Endothelial cell of umbilical vein (primary cell): ENCODE measurements around the gene ADARB2. TPM values are rescaled to one million over a fixed set of nuclear protein-coding genes. Genes with fewer than 3 reads are reported as not detected.

Experiments used
- BruUV-seq: library from RNA; stranded (reverse); fragments of 400-500 nt; replicated peaks from 2 replicates; lab custom pipeline; 2021; lab: Mats Ljungman, UMichigan
- CTCF ChIA-PET: fragments of 300-600, 350-600 bp; sonication (Branson Sonifier 250); formaldehyde crosslinking; loops from one replicate; lab custom pipeline; 2021; ENCODE audit warnings: antibody characterized with exemption, inconsistent platforms; lab: Charles Lee
- POLR2A ChIA-PET: fragments of 300-600, 350-600 bp; sonication (Branson Sonifier 250); formaldehyde crosslinking; loops from one replicate; lab custom pipeline; 2021; ENCODE audit warnings: antibody characterized with exemption, inconsistent platforms; lab: Charles Lee
- DNase-seq: peaks from one replicate; pipeline ENCODE4 v3.0.0-alpha.2; 2011; ENCODE audit warnings: low read depth, low spot score
- FAIRE-seq: peaks from 2 replicates; lab custom pipeline; 2011; peaks lifted over from hg19 to GRCh38; lab: Jason Lieb, UNC
- H2AFZ ChIP-seq: 2 replicates; pipeline ENCODE4 v1.6.0; 2012; ENCODE audit warnings: low read depth, low read length, control low read depth, inconsistent platforms
- H3K27ac ChIP-seq: 2 replicates; pipeline ENCODE4 v1.5.1; 2011; ENCODE audit warnings: low read depth, mild to moderate bottlenecking, control low read depth, low read length, moderate library complexity; ENCODE audit not compliant: insufficient read depth
- H3K27me3 ChIP-seq, 2 experiments: 2 replicates each; pipeline versions ENCODE4 v1.6.0 to v1.6.1; 2011; ENCODE audit warnings: low read length in 2 of 2, mixed read lengths in 1 of 2; ENCODE audit not compliant: control insufficient read depth in 2 of 2, insufficient read depth in 2 of 2
- H3K36me3 ChIP-seq, 2 experiments: 2 replicates in 1 of 2; 3 replicates in 1 of 2; pipeline ENCODE4 v1.5.1; 2011; ENCODE audit warnings: low read length in 2 of 2, mild to moderate bottlenecking in 1 of 2, moderate library complexity in 1 of 2; ENCODE audit not compliant: control insufficient read depth in 2 of 2, insufficient read depth in 2 of 2; ENCODE audit errors: extremely low read depth in 1 of 2
- H3K4me1 ChIP-seq: 3 replicates; pipeline ENCODE4 v1.5.1; 2011; ENCODE audit warnings: mild to moderate bottlenecking, low read length; ENCODE audit not compliant: control insufficient read depth, insufficient read depth; ENCODE audit errors: extremely low read depth
- H3K4me2 ChIP-seq: 2 replicates; pipeline ENCODE4 v1.6.1; 2011; ENCODE audit warnings: low read length, control low read depth, mixed read lengths; ENCODE audit not compliant: insufficient read depth
- H3K4me3 ChIP-seq, 3 experiments: fragments of 200-600 bp in 1 of 3; sonication (generic), shearing (Covaris generic) in 1 of 3; replicated peaks in 1 of 3; 2 replicates each; pipeline ENCODE4 v1.5.1; 2011 to 2016; ENCODE audit warnings: control low read depth in 3 of 3, low read length in 3 of 3, mild to moderate bottlenecking in 2 of 3, inconsistent platforms in 1 of 3, low read depth in 1 of 3, moderate library complexity in 1 of 3; ENCODE audit not compliant: insufficient read depth in 1 of 3
- H3K79me2 ChIP-seq: 2 replicates; pipeline ENCODE4 v1.6.0; 2012; ENCODE audit warnings: low read length, inconsistent platforms; ENCODE audit not compliant: control insufficient read depth, insufficient read depth
- H3K9ac ChIP-seq: replicated peaks from 2 replicates; pipeline ENCODE3; 2011; ENCODE audit warnings: low read length, control low read depth; ENCODE audit not compliant: insufficient read depth; ENCODE audit errors: extremely low read depth
- H3K9me1 ChIP-seq: replicated peaks from 3 replicates; pipeline ENCODE4 v1.6.0; 2011; ENCODE audit warnings: mild to moderate bottlenecking, low read length; ENCODE audit not compliant: control insufficient read depth, insufficient read depth; ENCODE audit errors: extremely low read depth
- H3K9me3 ChIP-seq: replicated peaks from 2 replicates; pipeline ENCODE4 v1.5.1; 2012; ENCODE audit warnings: low read length, inconsistent platforms; ENCODE audit not compliant: control insufficient read depth, insufficient read depth
- H4K20me1 ChIP-seq: replicated peaks from 2 replicates; pipeline ENCODE3; 2011; ENCODE audit warnings: mild to moderate bottlenecking, low read length; ENCODE audit not compliant: control insufficient read depth, insufficient read depth; ENCODE audit errors: extremely low read depth
- CTCF ChIP-seq, 2 donors: IDR thresholded peaks; 1 replicate in 1 of 2; 2 replicates in 1 of 2; pipeline ENCODE4 v1.5.1; 2011; ENCODE audit warnings: low read length in 2 of 2, mild to moderate bottlenecking in 2 of 2, moderate library complexity in 2 of 2, control low read depth in 1 of 2, inconsistent platforms in 1 of 2, low read depth in 1 of 2; ENCODE audit not compliant: insufficient read depth in 1 of 2; ENCODE audit errors: extremely low read depth in 1 of 2
- EZH2 ChIP-seq: IDR thresholded peaks from 2 replicates; pipeline ENCODE4 v1.6.1; 2012; ENCODE audit warnings: borderline replicate concordance, low read depth, mild to moderate bottlenecking, moderate library complexity, low read length, inconsistent platforms; ENCODE audit not compliant: severe bottlenecking
- FOS ChIP-seq: IDR thresholded peaks from 2 replicates; pipeline ENCODE4 v1.6.1; 2011; ENCODE audit warnings: mild to moderate bottlenecking, low read length, moderate library complexity, borderline replicate concordance; ENCODE audit not compliant: insufficient read depth
- GATA2 ChIP-seq: IDR thresholded peaks from 2 replicates; pipeline ENCODE4 v1.7.0; 2011; ENCODE audit warnings: low read depth, mild to moderate bottlenecking, moderate library complexity, mixed read lengths, low read length; ENCODE audit not compliant: insufficient read length, insufficient read depth
- JUN ChIP-seq: IDR thresholded peaks from 2 replicates; pipeline ENCODE4 v1.6.1; 2011; ENCODE audit warnings: borderline replicate concordance, low read depth; ENCODE audit not compliant: insufficient read length, insufficient read depth
- MYC ChIP-seq: IDR thresholded peaks from one replicate; pipeline ENCODE4 v1.6.1; 2011; ENCODE audit warnings: mild to moderate bottlenecking, low read depth, low read length
- POLR2A ChIP-seq: IDR thresholded peaks from 2 replicates; pipeline ENCODE4 v1.6.1; 2012; ENCODE audit warnings: low read depth, mild to moderate bottlenecking, control low read depth, low read length
- POLR2AphosphoS5 ChIP-seq: IDR thresholded peaks from 2 replicates; pipeline ENCODE4 v1.6.1; 2012; ENCODE audit warnings: low read depth, mild to moderate bottlenecking, control low read depth, low read length, moderate library complexity; ENCODE audit not compliant: insufficient read depth
- dilution Hi-C: fragments of 300-500 bp; cut with MboI; formaldehyde crosslinking; loops from one replicate; pipeline ENCODE4 v1.15.0; 2019; ENCODE audit warnings: low sequenced_read_pairs; ENCODE audit not compliant: extremely low pct_ligation_motif_present
- intact Hi-C: fragments of 100-400 bp; cut with micrococcal nuclease; formaldehyde crosslinking; loops from one replicate; pipeline ENCODE4 v1.10.0; 2022
- polyA plus RNA-seq, 4 experiments: library from polyadenylated mRNA; depleted of rRNA in 3 of 4; stranded (reverse) in 3 of 4; unstranded in 1 of 4; fragments of >200 nt; gene quantifications; 2 replicates each; pipeline versions ENCODE4 v1.2.1 to v1.2.3, GENCODE V29; 2011 to 2012; ENCODE audit warnings: missing spikeins in 1 of 4
- total RNA-seq: library from RNA; stranded (reverse); gene quantifications from 2 replicates; pipeline ENCODE4 v1.2.3, GENCODE V29; 2021
- TF ChIP-seq, protein P1 (sequence below): IDR thresholded peaks from 2 replicates; pipeline ENCODE4 v1.6.1; 2011; ENCODE audit not compliant: insufficient read depth, insufficient read length

Gene ADARB2
- total and polyA plus RNA-seq, 2 donors (not counting 3 experiments of a cell fraction or from before 2014, with no cell fraction given) = not detected

GRCh38 chr10:1607466-1607865 is 129.9 kb downstream of the ADARB2 start:
- H3K79me2 ChIP-seq = no peaks in the 10 kb centered on the region
- H3K4me2 ChIP-seq = no peak overlapping the region
- FAIRE-seq = no peak
- TF ChIP-seq MYC (no peak), POLR2AphosphoS5 (no peak), JUN (no peak), GATA2 (no peak), FOS (no peak), POLR2A (no peak), EZH2 (no peak), CTCF (IDR thresholded peaks at IDR 0.05; ENCODE audit: extremely low read depth in 1 of 2, insufficient read depth in 1 of 2, low read depth in 1 of 2, low read length in 2 of 2) (no peak)
- TF ChIP-seq, protein P1, sequence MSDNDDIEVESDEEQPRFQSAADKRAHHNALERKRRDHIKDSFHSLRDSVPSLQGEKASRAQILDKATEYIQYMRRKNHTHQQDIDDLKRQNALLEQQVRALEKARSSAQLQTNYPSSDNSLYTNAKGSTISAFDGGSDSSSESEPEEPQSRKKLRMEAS = no peak
- no peak overlapping the region for H3K9ac ChIP-seq
- no peaks in the 10 kb centered on the region for H3K36me3 ChIP-seq
- no peaks in the 10 kb centered on the region for H3K27me3 ChIP-seq
- H4K20me1 ChIP-seq = no peaks in the 10 kb centered on the region
- no TSS peak for BruUV-seq
- no peak overlapping the region for H3K27ac ChIP-seq
- dilution Hi-C loops (no loop called here), intact Hi-C loops (no loop called here)
- CTCF ChIA-PET = no interaction called here
- DNase-seq = no peak
- H3K9me1 ChIP-seq = no peaks in the 10 kb centered on the region
- H3K4me1 ChIP-seq = no peaks in the 10 kb centered on the region
- peaks cover 18% of the 10 kb centered on the region for H3K9me3 ChIP-seq
- H3K4me3 ChIP-seq = no peak overlapping the region
- POLR2A ChIA-PET = no interaction called here
- no peak overlapping the region for H2AFZ ChIP-seq
